GM12801 (cell line): ENCODE data around the gene ERICH3.

Source experiments
- TF ChIP-seq, protein P1 (sequence below): IDR thresholded peaks from one replicate; pipeline ENCODE4 v1.5.1; 2011; ENCODE audit warnings: control low read depth; ENCODE audit not compliant: insufficient read length; ENCODE audit errors: extremely low read depth

ERICH3 gene

DNA sequence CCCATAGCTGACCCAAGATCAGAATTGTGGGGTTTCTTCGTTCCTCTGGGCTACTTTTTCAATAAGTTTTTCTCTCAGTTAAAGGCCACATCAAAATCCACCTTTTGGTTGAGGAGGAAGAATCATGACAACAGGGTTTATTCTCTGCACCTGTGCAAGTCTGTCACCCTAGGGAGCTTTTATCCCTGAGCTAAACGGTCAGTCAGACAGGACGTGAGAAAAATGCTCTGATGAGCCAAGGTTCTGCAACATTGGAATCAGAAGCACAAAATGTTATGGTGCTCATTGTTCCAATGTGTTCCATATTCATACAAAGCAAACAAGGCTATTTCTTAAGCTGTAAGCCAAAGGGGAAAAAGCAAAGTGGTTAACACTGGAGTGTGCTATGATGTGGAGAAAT lies 7.4 kb upstream of the ERICH3 start:
- TF ChIP-seq, protein P1, sequence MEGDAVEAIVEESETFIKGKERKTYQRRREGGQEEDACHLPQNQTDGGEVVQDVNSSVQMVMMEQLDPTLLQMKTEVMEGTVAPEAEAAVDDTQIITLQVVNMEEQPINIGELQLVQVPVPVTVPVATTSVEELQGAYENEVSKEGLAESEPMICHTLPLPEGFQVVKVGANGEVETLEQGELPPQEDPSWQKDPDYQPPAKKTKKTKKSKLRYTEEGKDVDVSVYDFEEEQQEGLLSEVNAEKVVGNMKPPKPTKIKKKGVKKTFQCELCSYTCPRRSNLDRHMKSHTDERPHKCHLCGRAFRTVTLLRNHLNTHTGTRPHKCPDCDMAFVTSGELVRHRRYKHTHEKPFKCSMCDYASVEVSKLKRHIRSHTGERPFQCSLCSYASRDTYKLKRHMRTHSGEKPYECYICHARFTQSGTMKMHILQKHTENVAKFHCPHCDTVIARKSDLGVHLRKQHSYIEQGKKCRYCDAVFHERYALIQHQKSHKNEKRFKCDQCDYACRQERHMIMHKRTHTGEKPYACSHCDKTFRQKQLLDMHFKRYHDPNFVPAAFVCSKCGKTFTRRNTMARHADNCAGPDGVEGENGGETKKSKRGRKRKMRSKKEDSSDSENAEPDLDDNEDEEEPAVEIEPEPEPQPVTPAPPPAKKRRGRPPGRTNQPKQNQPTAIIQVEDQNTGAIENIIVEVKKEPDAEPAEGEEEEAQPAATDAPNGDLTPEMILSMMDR, result no peak

DNA sequence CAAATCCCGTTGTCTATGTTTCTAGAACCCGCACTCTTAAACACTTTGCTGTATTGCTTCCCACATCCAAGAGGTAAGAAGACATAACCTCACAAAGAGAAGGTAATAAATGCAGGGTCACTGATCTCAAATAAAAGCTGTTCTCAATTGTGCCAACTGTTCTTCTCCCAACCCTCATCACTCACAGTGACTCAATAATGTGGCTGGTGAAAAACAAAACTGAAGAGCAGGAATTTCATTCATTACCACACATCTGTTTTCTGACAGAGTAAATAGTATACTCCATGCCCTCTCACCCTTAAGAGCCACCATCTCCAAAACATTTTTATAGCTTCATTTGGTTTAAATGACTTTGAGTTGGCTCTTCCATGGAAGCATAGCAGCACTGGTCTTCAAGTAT lies 6.2 kb upstream of the ERICH3 start:
- TF ChIP-seq, protein P1, result no peak

DNA sequence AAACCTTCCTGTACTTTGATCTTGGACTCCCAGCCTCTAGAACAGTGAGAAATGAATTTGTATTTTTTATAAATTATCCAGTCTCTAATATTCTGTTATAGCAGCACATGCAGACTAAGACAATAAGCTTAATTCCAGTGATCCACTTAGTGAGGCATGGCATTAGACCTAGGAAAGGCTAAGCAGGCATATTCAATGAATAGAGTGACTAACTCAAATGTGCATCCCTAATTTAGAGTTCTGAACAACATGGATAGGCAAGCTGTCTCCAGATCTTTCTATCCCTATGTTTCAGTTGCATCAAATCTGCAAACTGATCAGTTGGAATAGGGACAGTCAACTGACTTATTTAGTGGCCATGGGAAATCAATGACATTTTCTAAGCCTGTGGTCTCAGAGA lies 4.3 kb upstream of the ERICH3 start:
- TF ChIP-seq, protein P1, result no peak

DNA sequence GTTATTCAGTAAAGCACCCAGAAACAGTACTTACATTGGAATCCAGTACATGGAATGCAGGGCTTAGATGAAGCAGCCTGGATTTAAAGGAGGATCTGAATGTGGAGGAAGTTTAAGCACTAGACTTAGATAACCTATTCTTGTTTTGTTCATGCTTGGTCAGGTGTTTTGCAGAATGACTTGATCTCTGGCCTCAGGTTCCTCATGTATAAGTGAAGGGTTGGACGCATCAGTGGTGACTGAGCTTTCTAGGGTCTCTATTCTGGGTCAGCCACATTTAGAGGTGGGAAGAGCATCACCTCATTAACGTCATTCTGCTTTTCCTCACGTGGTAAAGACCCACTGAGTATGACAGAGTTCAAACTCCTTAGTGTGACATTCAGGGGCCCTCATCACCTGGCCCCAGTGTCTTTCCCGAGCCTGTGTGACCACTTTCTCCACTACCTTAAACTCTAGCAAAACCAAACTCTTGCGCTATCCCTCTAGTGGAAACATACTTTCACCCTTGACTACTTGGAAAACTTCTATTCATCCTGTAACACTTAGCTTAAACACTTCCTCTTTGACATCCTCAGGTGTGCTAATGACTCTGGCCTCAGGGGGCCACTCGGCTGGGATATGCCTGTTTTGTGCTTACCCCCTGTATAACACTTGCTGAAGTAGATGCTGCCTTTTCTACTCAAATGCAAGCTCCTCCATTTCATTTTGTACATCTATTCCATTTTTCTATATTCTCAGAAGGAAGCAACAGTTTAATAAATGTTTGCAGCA lies 871 bp upstream of the ERICH3 start:
- TF ChIP-seq, protein P1, result no peak

DNA sequence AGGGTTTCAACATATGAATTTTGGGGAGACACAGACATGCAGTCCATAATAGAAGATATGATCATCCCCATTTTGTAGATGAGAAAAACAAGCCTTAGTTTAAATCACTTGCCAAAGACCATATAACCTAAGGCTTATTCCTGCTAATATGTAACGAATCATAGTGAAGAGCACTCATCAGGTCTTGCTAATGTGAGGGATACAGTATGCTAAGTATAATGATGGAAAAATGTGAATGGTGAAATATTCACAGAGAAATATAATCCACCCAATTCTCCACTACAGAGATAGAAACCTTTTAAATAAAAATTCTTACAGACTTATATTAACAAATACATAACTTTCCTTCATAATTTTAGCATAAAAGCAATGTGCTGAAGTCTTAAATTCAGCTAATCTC lies 18.9 kb downstream of the ERICH3 start:
- TF ChIP-seq, protein P1, result no peak

DNA sequence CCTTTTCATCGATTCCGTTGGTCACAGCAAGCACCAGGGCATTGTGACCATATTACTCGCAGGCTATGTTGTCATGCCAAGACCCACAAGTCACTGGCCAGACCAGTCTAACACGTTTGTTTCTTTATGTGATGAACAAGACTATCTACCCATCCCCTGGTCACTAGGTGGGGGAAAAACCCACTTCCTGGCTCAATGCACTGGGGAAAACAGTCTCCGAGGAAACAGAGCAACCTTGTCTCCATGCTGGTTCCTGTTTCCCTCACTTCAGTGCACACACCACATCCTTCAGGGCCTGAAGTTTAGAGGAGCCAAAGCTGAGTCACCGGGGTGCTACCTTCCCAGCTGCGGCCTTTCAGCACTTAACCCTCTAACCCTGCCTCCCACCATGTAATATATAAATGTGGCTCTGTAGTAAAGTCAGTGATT lies 20.9 kb downstream of the ERICH3 start:
- TF ChIP-seq, protein P1, result no peak

DNA sequence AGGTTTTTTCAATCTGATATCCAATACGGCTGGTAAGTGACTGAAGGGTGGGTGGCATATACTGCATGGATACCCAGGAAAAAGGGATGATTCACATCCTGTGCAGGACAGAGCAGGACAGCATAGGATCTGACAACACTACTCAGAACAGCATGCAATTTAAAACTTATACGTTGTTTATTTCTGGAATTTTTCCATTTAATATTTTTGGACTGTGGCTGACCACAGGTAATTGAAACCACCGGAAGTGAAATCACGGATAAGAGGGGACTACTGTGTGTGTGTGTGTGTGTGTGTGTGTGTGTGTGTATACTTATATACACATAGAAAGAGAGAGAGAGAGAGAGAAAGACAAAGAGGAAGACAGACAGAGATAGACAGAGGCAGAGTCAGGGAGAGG lies 23.0 kb downstream of the ERICH3 start:
- TF ChIP-seq, protein P1, result no peak

DNA sequence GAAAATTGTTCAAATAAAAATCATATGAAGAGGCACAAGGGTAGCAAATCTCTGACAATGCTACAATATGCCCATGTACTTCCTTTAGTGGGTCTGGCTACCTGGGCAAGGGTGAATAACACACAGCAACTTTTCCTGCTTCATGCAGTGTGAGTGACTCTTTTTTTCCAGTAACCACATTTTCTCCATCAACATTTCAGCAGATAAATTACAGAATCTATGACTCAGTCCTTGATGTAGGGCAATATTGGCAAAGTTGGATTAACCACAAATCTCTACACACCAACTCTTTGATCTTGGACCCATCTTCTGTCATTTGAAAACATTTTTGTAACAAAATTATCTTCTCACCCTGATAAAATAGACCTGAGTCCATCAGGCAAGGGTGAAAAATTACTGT lies 31.7 kb downstream of the ERICH3 start:
- TF ChIP-seq, protein P1, result no peak
